Activated CD8-positive, alpha-beta T cell treated with anti-CD3 and anti-CD28 coated beads for 36 hours (primary cell): ENCODE measurements around the gene RAB4A. TPM values are rescaled to one million over a fixed set of nuclear protein-coding genes. Genes with fewer than 3 reads are reported as not detected.

Source experiments
- ATAC-seq: fragments of 200-7000 bp; cut with Tn5 transposase; one replicate; pipeline ENCODE4 v1.10.0; 2021; ENCODE audit warnings: mild to moderate bottlenecking, moderate library complexity
- CTCF ChIA-PET: fragments of 350-600 bp; sonication (Branson Sonifier 250); formaldehyde crosslinking; loops from one replicate; lab custom pipeline; 2021; ENCODE audit warnings: antibody characterized with exemption; lab: Charles Lee
- POLR2A ChIA-PET: fragments of 350-600 bp; sonication (Branson Sonifier 250); formaldehyde crosslinking; loops from one replicate; lab custom pipeline; 2021; ENCODE audit warnings: antibody characterized with exemption; lab: Charles Lee
- DNase-seq: peaks from one replicate; pipeline ENCODE4 v3.0.0-alpha.2; 2020
- H3K27ac Mint-ChIP-seq: one replicate; pipeline ENCODE4 v1.8.0; 2021; ENCODE audit warnings: mild to moderate bottlenecking, mixed read lengths
- H3K27me3 Mint-ChIP-seq: one replicate; pipeline ENCODE4 v1.8.0; 2021; ENCODE audit warnings: mixed read lengths
- H3K36me3 Mint-ChIP-seq: one replicate; pipeline ENCODE4 v1.8.0; 2021; ENCODE audit warnings: low read depth, mixed read lengths
- H3K4me1 Mint-ChIP-seq: one replicate; pipeline ENCODE4 v1.8.0; 2021; ENCODE audit warnings: low read depth, mixed read lengths
- H3K4me3 Mint-ChIP-seq: one replicate; pipeline ENCODE4 v1.8.0; 2021; ENCODE audit warnings: mild to moderate bottlenecking, moderate library complexity, mixed read lengths
- H3K9me3 Mint-ChIP-seq: one replicate; pipeline ENCODE4 v1.8.0; 2021; ENCODE audit warnings: mixed read lengths
- CTCF ChIP-seq: fragments of 200-600 bp; IDR thresholded peaks from one replicate; pipeline ENCODE4 v1.8.0; 2022; ENCODE audit warnings: antibody characterized with exemption, mild to moderate bottlenecking
- intact Hi-C: fragments of 100-400 bp; cut with micrococcal nuclease; formaldehyde crosslinking; loops from one replicate; pipeline ENCODE4 v1.10.0; 2022
- total RNA-seq, 2 experiments: library from RNA; stranded (reverse); gene quantifications; one replicate each; pipeline ENCODE4 v1.2.3, GENCODE V29; 2021

Gene RAB4A
- total RNA-seq, 2 experiments from 2014 or later = 27.2 to 30.6 TPM

DNA sequence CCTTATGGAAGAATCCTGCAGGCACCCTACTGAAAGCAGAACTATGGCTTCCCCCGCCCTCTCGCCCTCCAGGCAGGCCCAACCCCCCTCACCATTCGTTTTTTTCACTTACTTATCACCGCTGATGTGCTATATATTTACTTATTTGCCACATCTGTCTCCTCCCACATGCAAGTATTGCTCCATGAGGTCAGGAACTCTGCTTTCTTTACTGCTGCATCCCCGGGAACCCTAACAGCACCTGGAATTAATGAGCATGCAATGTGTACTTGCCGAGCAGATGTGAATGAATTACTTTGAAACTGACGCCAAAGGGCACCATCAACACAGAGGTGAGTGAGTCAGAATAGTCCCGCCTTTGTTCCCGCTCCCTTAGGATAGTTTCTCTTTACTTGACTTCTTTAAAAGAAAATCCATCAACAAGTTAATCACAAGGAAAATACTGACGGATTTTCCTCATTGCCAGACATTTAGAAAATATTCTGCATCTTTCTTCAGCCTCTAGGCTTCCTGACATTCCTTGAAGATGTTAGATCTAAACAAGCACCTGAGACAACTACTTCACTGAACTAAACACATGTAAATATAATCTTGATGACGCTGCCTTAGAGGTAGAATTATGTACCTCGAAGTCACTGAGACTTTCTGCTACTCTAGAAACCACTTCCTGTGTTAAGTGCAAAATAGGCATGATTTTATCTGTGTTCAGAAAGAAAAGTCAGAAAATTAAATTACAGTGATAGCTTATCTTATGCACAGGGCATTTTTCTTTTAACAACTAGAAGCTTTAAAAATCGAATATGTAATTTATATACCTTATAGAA is 17.5 kb upstream of the RAB4A start:
- Mint-ChIP-seq H3K27me3 (no peaks in the 10 kb centered on the region), H3K36me3 (no peaks in the 10 kb centered on the region), H3K4me1 (peaks cover 59% of the 10 kb centered on the region), H3K9me3 (no peaks in the 10 kb centered on the region), H3K27ac (peak overlapping the region; percentile 89), H3K4me3 (peak overlapping the region; percentile 61)
- CTCF ChIA-PET = interaction anchor here (0.9 to 6.9 kb wide), 4 partner anchors 25 to 589 kb away, joined by 3 to 100 read pairs (median 20); no protein-coding TSS in a partner anchor
- DNase-seq (peak; percentile 38), ATAC-seq (peak; percentile 78)
- TF ChIP-seq CTCF = no peak
- POLR2A ChIA-PET = interaction anchor here (0.6 kb wide), 1 partner anchor 35 kb away, joined by 3 read pairs; no protein-coding TSS in a partner anchor
- intact Hi-C loops = loop anchor here (10.0 kb wide), 2 partner anchors 191 to 231 kb away; no protein-coding TSS in a partner anchor

DNA sequence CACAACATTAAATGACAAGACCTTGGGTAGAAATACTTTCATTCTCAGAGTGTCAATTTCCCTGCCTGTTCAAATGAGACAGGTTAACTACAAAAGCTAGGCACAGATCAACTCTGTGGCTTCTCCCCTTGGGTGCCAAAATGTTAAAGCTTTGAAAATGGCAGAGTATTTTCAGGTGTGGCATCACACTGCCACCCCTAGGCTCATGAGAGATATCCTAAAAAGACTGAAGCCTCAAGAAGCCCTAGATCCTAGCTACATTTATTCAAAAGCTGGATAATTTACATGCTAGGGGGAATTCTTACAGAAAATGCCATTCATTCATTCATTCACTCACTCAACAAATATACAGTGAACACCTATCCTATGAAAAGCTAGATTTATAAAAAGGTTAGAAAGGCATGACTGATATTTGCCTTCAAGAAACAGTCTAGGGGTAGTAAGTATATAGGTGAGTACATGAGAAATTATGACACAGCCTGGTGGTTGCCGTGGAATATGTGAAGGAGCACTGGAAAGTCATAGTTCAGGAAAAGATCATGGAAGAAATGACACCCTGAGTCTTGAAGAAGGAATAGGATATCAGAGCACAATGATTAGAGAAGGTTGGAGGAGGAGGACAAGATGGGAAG is 15.9 kb upstream of the RAB4A start:
- intact Hi-C loops = loop anchor here (10.0 kb wide), 2 partner anchors 190 to 230 kb away; no protein-coding TSS in a partner anchor
- no peaks in the 10 kb centered on the region for H3K36me3 Mint-ChIP-seq
- H3K4me3 Mint-ChIP-seq = no peak overlapping the region

GRCh38 chr1:229258031-229258756 is 12.7 kb upstream of the RAB4A start:
- intact Hi-C loops = loop anchor here (1.0 to 10.0 kb wide), 3 partner anchors 187 to 256 kb away; no protein-coding TSS in a partner anchor
- H3K4me3 Mint-ChIP-seq = no peak overlapping the region
- H3K4me1 Mint-ChIP-seq = peaks cover 26% of the 10 kb centered on the region
- H3K27me3 Mint-ChIP-seq = no peaks in the 10 kb centered on the region
- POLR2A ChIA-PET = interaction anchor here (0.6 to 1.2 kb wide), 3 partner anchors 12 to 183 kb away, joined by 3 to 4 read pairs (median 4); no protein-coding TSS in a partner anchor
- peak; percentile 96 for TF ChIP-seq CTCF
- H3K27ac Mint-ChIP-seq = no peak overlapping the region
- ATAC-seq (peak; percentile 26), DNase-seq (peak; percentile 71)
- no peaks in the 10 kb centered on the region for H3K9me3 Mint-ChIP-seq
- H3K36me3 Mint-ChIP-seq = no peaks in the 10 kb centered on the region
- CTCF ChIA-PET = interaction anchor here (0.7 to 6.9 kb wide), 42 partner anchors 9 to 542 kb away, joined by 3 to 100 read pairs (median 4); partner anchors contain the start of genes ABCB10, CCSAP, NUP133 and RAB4A

More for the DNA sequence above, 15.9 kb upstream of the RAB4A start:
- peak; percentile 31 for ATAC-seq
- Mint-ChIP-seq H3K27ac (no peak overlapping the region), H3K9me3 (no peaks in the 10 kb centered on the region), H3K27me3 (no peaks in the 10 kb centered on the region), H3K4me1 (peaks cover 48% of the 10 kb centered on the region)
- TF ChIP-seq CTCF = no peak
- peak; percentile 42 for DNase-seq
- ChIA-PET POLR2A (no interaction called here), CTCF (interaction anchor here (0.9 to 6.9 kb wide), 20 partner anchors 11 to 591 kb away, joined by 3 to 100 read pairs (median 4); partner anchors contain the start of gene RHOU)

DNA sequence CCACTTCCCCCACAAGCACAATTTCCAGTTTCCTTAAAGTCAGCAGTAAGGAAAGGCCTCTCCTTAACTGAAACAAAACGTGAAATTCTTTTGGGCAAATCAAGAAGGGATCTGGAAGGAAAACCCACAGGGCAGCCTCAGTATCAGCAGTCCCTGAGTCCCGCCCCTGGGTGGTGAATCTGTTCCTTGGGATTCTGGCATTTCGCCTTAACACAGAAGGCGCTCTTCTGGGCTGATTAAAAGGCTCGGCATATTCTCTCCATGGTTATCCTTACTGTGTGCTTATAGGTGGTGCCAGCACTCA is 12.2 kb upstream of the RAB4A start:
- no peak for DNase-seq
- H3K9me3 Mint-ChIP-seq = no peaks in the 10 kb centered on the region
- intact Hi-C loops = loop anchor here (1.0 to 10.0 kb wide), 3 partner anchors 186 to 256 kb away; no protein-coding TSS in a partner anchor
- ATAC-seq = no peak
- no peaks in the 10 kb centered on the region for H3K36me3 Mint-ChIP-seq
- TF ChIP-seq CTCF = no peak
- CTCF ChIA-PET = interaction anchor here (0.7 to 6.9 kb wide), 42 partner anchors 10 to 542 kb away, joined by 3 to 100 read pairs (median 4); partner anchors contain the start of genes ABCB10, CCSAP, NUP133 and RAB4A
- no peaks in the 10 kb centered on the region for H3K27me3 Mint-ChIP-seq
- H3K27ac Mint-ChIP-seq = no peak overlapping the region
- POLR2A ChIA-PET = interaction anchor here (0.6 to 1.2 kb wide), 3 partner anchors 11 to 183 kb away, joined by 3 to 4 read pairs (median 4); no protein-coding TSS in a partner anchor
- H3K4me3 Mint-ChIP-seq = no peak overlapping the region
- peaks cover 21% of the 10 kb centered on the region for H3K4me1 Mint-ChIP-seq
